Measurements from ENCODE around the gene SHBG. TPM values are rescaled to one million over a fixed set of nuclear protein-coding genes. Genes with fewer than 3 reads are reported as not detected.
"Not testable (repeated sequence)": the region's sequence is repeated elsewhere in the genome, so short reads cannot be mapped to it uniquely, and the experiment has no call there.

Gene SHBG
- total RNA-seq, 8 experiments from 2014 or later: 0.54 to 26.2 (median 1.7) TPM; not detected in 1

- in situ Hi-C loops (cut with MboI; ENCODE audit: low pct_unique_long_range_greater_than_20kb in 2 of 9, low sequenced_read_pairs in 9 of 9, unreplicated experiment in 9 of 9): no loop called here
- ATAC-seq (replicated peaks in 6 of 8): peak in 3 of 8 experiments; percentile 49 to 58 (median 56)
- WGBS, 10 experiments: 20 to 80% (median 56%) methylated on average over 1 to 2 of the region's 4 CpGs; no CpG with 5 or more reads in 7 of the 10 experiments
- Histone ChIP-seq H3K4me1 (replicated peaks in 1 of 2) (peaks cover 4 to 6% of the 10 kb centered on the region in 2 donors), H3K4me3 (no peak overlapping the region), H3K27ac (no peak overlapping the region)
Observed at GRCh38 chr17:7590743-7591142, 39.2 kb upstream of the SHBG start.

GRCh38 chr17:7591596-7591995, 38.3 kb upstream of the SHBG start:
- Histone ChIP-seq H3K4me1 (replicated peaks in 1 of 2) (peaks cover 4 to 6% of the 10 kb centered on the region in 2 donors), H3K27ac (no peak overlapping the region), H3K4me3 (no peak overlapping the region)
- in situ Hi-C loops (cut with MboI; ENCODE audit: low pct_unique_long_range_greater_than_20kb in 2 of 9, low sequenced_read_pairs in 9 of 9, unreplicated experiment in 9 of 9): no loop called here
- WGBS, 10 experiments: 100% methylated on average over 1 to 3 of the region's 5 CpGs; no CpG with 5 or more reads in 6 of the 10 experiments
- no peak for ATAC-seq (replicated peaks in 6 of 8)

GRCh38 chr17:7592422-7593021, 37.4 kb upstream of the SHBG start:
- Histone ChIP-seq H3K27ac (no peak overlapping the region), H3K4me3 (no peak overlapping the region), H3K4me1 (replicated peaks in 1 of 2) (peaks cover 4 to 6% of the 10 kb centered on the region in 2 donors)
- 82 to 100% (median 95%) methylated on average over 2 to 21 of the region's 23 CpGs; no CpG with 5 or more reads in 5 of the 10 experiments for WGBS, 10 experiments
- no peak for ATAC-seq (replicated peaks in 6 of 8)
- in situ Hi-C loops (cut with MboI; ENCODE audit: low pct_unique_long_range_greater_than_20kb in 2 of 9, low sequenced_read_pairs in 9 of 9, unreplicated experiment in 9 of 9): no loop called here

- Histone ChIP-seq H3K4me3 (no peak overlapping the region), H3K4me1 (replicated peaks in 1 of 2) (peaks cover 4 to 6% of the 10 kb centered on the region in 2 donors), H3K27ac (no peak overlapping the region)
- WGBS, 10 experiments: 60 to 100% (median 84%) methylated on average over 1 to 11 of the region's 12 CpGs; no CpG with 5 or more reads in 3 of the 10 experiments
- ATAC-seq (replicated peaks in 6 of 8): no peak
- in situ Hi-C loops (cut with MboI; ENCODE audit: low pct_unique_long_range_greater_than_20kb in 2 of 9, low sequenced_read_pairs in 9 of 9, unreplicated experiment in 9 of 9): no loop called here
Observed at GRCh38 chr17:7593296-7593695, 36.6 kb upstream of the SHBG start.

GRCh38 chr17:7597561-7597960, 32.4 kb upstream of the SHBG start:
- H3K4me3 ChIP-seq; H3K4me1 ChIP-seq (replicated peaks in 1 of 2); ATAC-seq (replicated peaks in 6 of 8); H3K27ac ChIP-seq; in situ Hi-C loops (cut with MboI; ENCODE audit: low pct_unique_long_range_greater_than_20kb in 2 of 9, low sequenced_read_pairs in 9 of 9, unreplicated experiment in 9 of 9): not testable (repeated sequence)
- 100% methylated on average over 1 of the region's 5 CpGs; no CpG with 5 or more reads in 8 of the 10 experiments for WGBS, 10 experiments

- Histone ChIP-seq H3K4me3 (no peak overlapping the region), H3K27ac (no peak overlapping the region), H3K4me1 (replicated peaks in 1 of 2) (no peaks in the 10 kb centered on the region)
- WGBS, 10 experiments: 87 to 100% (median 93%) methylated on average over 1 to 4 of the region's 4 CpGs; no CpG with 5 or more reads in 1 of the 10 experiments
- no peak for ATAC-seq (replicated peaks in 6 of 8)
- in situ Hi-C loops (cut with MboI; ENCODE audit: low pct_unique_long_range_greater_than_20kb in 2 of 9, low sequenced_read_pairs in 9 of 9, unreplicated experiment in 9 of 9): no loop called here
Observed at GRCh38 chr17:7606280-7606679, 23.7 kb upstream of the SHBG start.

GRCh38 chr17:7610641-7611040, 19.3 kb upstream of the SHBG start:
- Histone ChIP-seq H3K27ac (no peak overlapping the region), H3K4me1 (replicated peaks in 1 of 2) (peaks cover 15 to 22% of the 10 kb centered on the region in 2 donors), H3K4me3 (no peak overlapping the region)
- ATAC-seq (replicated peaks in 6 of 8): no peak
- in situ Hi-C loops (cut with MboI; ENCODE audit: low pct_unique_long_range_greater_than_20kb in 2 of 9, low sequenced_read_pairs in 9 of 9, unreplicated experiment in 9 of 9): no loop called here
- 90 to 100% (median 100%) methylated on average over 1 to 2 of the region's 2 CpGs; no CpG with 5 or more reads in 4 of the 10 experiments for WGBS, 10 experiments

GRCh38 chr17:7611635-7612293, 18.2 kb upstream of the SHBG start:
- H3K4me3 ChIP-seq: no peak overlapping the region
- WGBS, 10 experiments: 0 to 100% (median 87%) methylated on average over 1 to 3 of the region's 3 CpGs
- peaks cover 15 to 22% of the 10 kb centered on the region in 2 donors for H3K4me1 ChIP-seq (replicated peaks in 1 of 2)
- H3K27ac ChIP-seq: no peak overlapping the region
- in situ Hi-C loops (cut with MboI; ENCODE audit: low pct_unique_long_range_greater_than_20kb in 2 of 9, low sequenced_read_pairs in 9 of 9, unreplicated experiment in 9 of 9): no loop called here
- no peak for ATAC-seq (replicated peaks in 6 of 8)

- Histone ChIP-seq H3K4me3 (peak overlapping the region in 1 of 5 donors; percentile 2), H3K27ac (no peak overlapping the region), H3K4me1 (replicated peaks in 1 of 2) (peaks cover 15 to 22% of the 10 kb centered on the region in 2 donors)
- no peak for ATAC-seq (replicated peaks in 6 of 8)
- 75 to 100% (median 100%) methylated on average over 1 of the region's 1 CpG; no CpG with 5 or more reads in 1 of the 10 experiments for WGBS, 10 experiments
- in situ Hi-C loops (cut with MboI; ENCODE audit: low pct_unique_long_range_greater_than_20kb in 2 of 9, low sequenced_read_pairs in 9 of 9, unreplicated experiment in 9 of 9): no loop called here
Observed at GRCh38 chr17:7612294-7612640, 17.7 kb upstream of the SHBG start.

- H3K4me3 ChIP-seq: peak overlapping the region; percentile 59 to 93 (median 69)
- ATAC-seq (replicated peaks in 6 of 8): no peak
- in situ Hi-C loops (cut with MboI; ENCODE audit: low pct_unique_long_range_greater_than_20kb in 2 of 9, low sequenced_read_pairs in 9 of 9, unreplicated experiment in 9 of 9): no loop called here
- 0 to 29% (median 11%) methylated on average over 1 to 14 of the region's 20 CpGs for WGBS, 10 experiments
- peaks cover 15 to 22% of the 10 kb centered on the region in 2 donors for H3K4me1 ChIP-seq (replicated peaks in 1 of 2)
- H3K27ac ChIP-seq: peak overlapping the region; percentile 91 to 94
Observed at GRCh38 chr17:7613769-7614424, 16.0 kb upstream of the SHBG start.

- peaks cover 15 to 22% of the 10 kb centered on the region in 2 donors for H3K4me1 ChIP-seq (replicated peaks in 1 of 2)
- in situ Hi-C loops (cut with MboI; ENCODE audit: low pct_unique_long_range_greater_than_20kb in 2 of 9, low sequenced_read_pairs in 9 of 9, unreplicated experiment in 9 of 9): no loop called here
- WGBS, 10 experiments: 0% methylated on average over 1 to 4 of the region's 93 CpGs; no CpG with 5 or more reads in 5 of the 10 experiments
Observed at GRCh38 chr17:7614425-7615264, 15.3 kb upstream of the SHBG start, which contains the start of gene FXR2. FXR2 (minus strand) TSS chr17:7614897; CDS start chr17:7614532, 365 bp downstream.

GRCh38 chr17:7615265-7615747, 14.6 kb upstream of the SHBG start:
- WGBS, 10 experiments: 2 to 33% (median 6%) methylated on average over 3 to 12 of the region's 28 CpGs; no CpG with 5 or more reads in 5 of the 10 experiments
- Histone ChIP-seq H3K27ac (peak overlapping the region; percentile 52 to 77), H3K4me3 (peak overlapping the region; percentile 35 to 41 (median 40)), H3K4me1 (replicated peaks in 1 of 2) (peaks cover 15 to 22% of the 10 kb centered on the region in 2 donors)
- in situ Hi-C loops (cut with MboI; ENCODE audit: low pct_unique_long_range_greater_than_20kb in 2 of 9, low sequenced_read_pairs in 9 of 9, unreplicated experiment in 9 of 9): no loop called here
- ATAC-seq (replicated peaks in 6 of 8): no peak

More at GRCh38 chr17:7614425-7615264, 15.3 kb upstream of the SHBG start, which contains the start of gene FXR2:
- Histone ChIP-seq H3K4me3 (peak within 1 kb of the TSS; percentile 59 to 93 (median 69)), H3K27ac (peak within 1 kb of the TSS; percentile 91 to 94)
- ATAC-seq (replicated peaks in 6 of 8): peak; percentile 84 to 93 (median 90)
